ENCODE data around the gene NELL1. TPM values are rescaled to one million over a fixed set of nuclear protein-coding genes. Genes with fewer than 3 reads are reported as not detected.

The NELL1 gene
- total RNA-seq, 2 experiments from 2014 or later, result not detected

DNA sequence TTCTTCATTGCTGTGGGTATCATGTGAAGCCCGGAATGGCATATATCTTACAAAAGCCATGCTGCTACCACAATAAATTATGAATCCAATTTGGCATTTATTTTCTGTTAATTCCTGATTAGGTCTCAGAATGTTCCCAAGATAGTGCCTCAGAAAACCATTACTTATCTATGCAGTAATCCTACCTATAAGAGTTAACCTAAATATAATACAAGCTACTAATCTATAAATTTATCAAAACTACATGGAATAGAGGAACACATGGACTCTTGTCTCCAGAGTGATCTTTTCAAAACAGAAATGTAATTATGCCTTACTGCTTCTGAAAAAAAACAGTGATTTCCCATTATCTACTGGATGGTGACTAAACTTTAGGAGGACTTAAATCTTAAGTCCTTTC, 835.7 kb downstream of the NELL1 start:
- ChIA-PET POLR2A (no interaction called here), CTCF (interaction anchor here (1.8 kb wide), 1 partner anchor 7 kb away, joined by 4 read pairs; no protein-coding TSS in a partner anchor)
- Mint-ChIP-seq H3K4me3 (no peak overlapping the region), H3K27ac (no peak overlapping the region), H3K27me3 (no peaks in the 10 kb centered on the region), H3K9me3 (peaks cover 2% of the 10 kb centered on the region), H3K36me3 (ENCODE audit: low read depth) (no peaks in the 10 kb centered on the region), H3K4me1 (no peaks in the 10 kb centered on the region)
- no peak for DNase-seq

GRCh38 chr11:21511835-21512440, 842.6 kb downstream of the NELL1 start:
- no peak for DNase-seq
- H3K9me3 Mint-ChIP-seq, result no peaks in the 10 kb centered on the region
- ChIA-PET CTCF (interaction anchor here (0.8 to 1.6 kb wide), 4 partner anchors 8 to 864 kb away, joined by 3 to 7 read pairs (median 4); no protein-coding TSS in a partner anchor), POLR2A (no interaction called here)
- no peaks in the 10 kb centered on the region for H3K4me1 Mint-ChIP-seq
- no peak overlapping the region for H3K4me3 Mint-ChIP-seq
- no peaks in the 10 kb centered on the region for H3K27me3 Mint-ChIP-seq
- H3K36me3 Mint-ChIP-seq (ENCODE audit: low read depth), result no peaks in the 10 kb centered on the region
- no peak overlapping the region for H3K27ac Mint-ChIP-seq

GRCh38 chr11:21514316-21514715, 844.9 kb downstream of the NELL1 start:
- Mint-ChIP-seq H3K4me1 (no peaks in the 10 kb centered on the region), H3K9me3 (peaks cover 4% of the 10 kb centered on the region), H3K27me3 (no peaks in the 10 kb centered on the region), H3K4me3 (no peak overlapping the region), H3K36me3 (ENCODE audit: low read depth) (no peaks in the 10 kb centered on the region), H3K27ac (no peak overlapping the region)
- POLR2A ChIA-PET, result no interaction called here
- no peak for DNase-seq
- CTCF ChIA-PET, result no interaction called here

- ChIA-PET POLR2A (no interaction called here), CTCF (no interaction called here)
- Mint-ChIP-seq H3K9me3 (peaks cover 10% of the 10 kb centered on the region), H3K4me3 (no peak overlapping the region), H3K27me3 (no peaks in the 10 kb centered on the region), H3K36me3 (ENCODE audit: low read depth) (no peaks in the 10 kb centered on the region), H3K4me1 (no peaks in the 10 kb centered on the region), H3K27ac (no peak overlapping the region)
- no peak for DNase-seq
Measured at GRCh38 chr11:21520244-21520643, 850.9 kb downstream of the NELL1 start.

- Mint-ChIP-seq H3K27ac (no peak overlapping the region), H3K36me3 (ENCODE audit: low read depth) (no peaks in the 10 kb centered on the region), H3K9me3 (peaks cover 4% of the 10 kb centered on the region), H3K4me3 (no peak overlapping the region), H3K27me3 (no peaks in the 10 kb centered on the region), H3K4me1 (no peaks in the 10 kb centered on the region)
- no peak for DNase-seq
- ChIA-PET CTCF (no interaction called here), POLR2A (no interaction called here)
Measured at GRCh38 chr11:21529187-21529586, 859.8 kb downstream of the NELL1 start.

- H3K4me1 Mint-ChIP-seq, result no peaks in the 10 kb centered on the region
- ChIA-PET CTCF (no interaction called here), POLR2A (no interaction called here)
- peaks cover 4% of the 10 kb centered on the region for H3K9me3 Mint-ChIP-seq
- DNase-seq, result no peak
- H3K27ac Mint-ChIP-seq, result no peak overlapping the region
- H3K4me3 Mint-ChIP-seq, result no peak overlapping the region
- H3K36me3 Mint-ChIP-seq (ENCODE audit: low read depth), result no peaks in the 10 kb centered on the region
- no peaks in the 10 kb centered on the region for H3K27me3 Mint-ChIP-seq
Measured at GRCh38 chr11:21534288-21534687, 864.9 kb downstream of the NELL1 start.

- Mint-ChIP-seq H3K27me3 (no peaks in the 10 kb centered on the region), H3K4me1 (no peaks in the 10 kb centered on the region), H3K36me3 (ENCODE audit: low read depth) (no peaks in the 10 kb centered on the region), H3K4me3 (no peak overlapping the region), H3K9me3 (peaks cover 9% of the 10 kb centered on the region), H3K27ac (no peak overlapping the region)
- ChIA-PET POLR2A (no interaction called here), CTCF (no interaction called here)
- DNase-seq, result no peak
Measured at GRCh38 chr11:21537980-21538379, 868.6 kb downstream of the NELL1 start.

GRCh38 chr11:21541187-21541751, 871.9 kb downstream of the NELL1 start:
- Mint-ChIP-seq H3K27ac (no peak overlapping the region), H3K9me3 (peaks cover 5% of the 10 kb centered on the region), H3K4me1 (no peaks in the 10 kb centered on the region), H3K4me3 (no peak overlapping the region), H3K36me3 (ENCODE audit: low read depth) (no peaks in the 10 kb centered on the region), H3K27me3 (no peaks in the 10 kb centered on the region)
- CTCF ChIA-PET, result no interaction called here
- POLR2A ChIA-PET, result no interaction called here
- no peak for DNase-seq

DNA sequence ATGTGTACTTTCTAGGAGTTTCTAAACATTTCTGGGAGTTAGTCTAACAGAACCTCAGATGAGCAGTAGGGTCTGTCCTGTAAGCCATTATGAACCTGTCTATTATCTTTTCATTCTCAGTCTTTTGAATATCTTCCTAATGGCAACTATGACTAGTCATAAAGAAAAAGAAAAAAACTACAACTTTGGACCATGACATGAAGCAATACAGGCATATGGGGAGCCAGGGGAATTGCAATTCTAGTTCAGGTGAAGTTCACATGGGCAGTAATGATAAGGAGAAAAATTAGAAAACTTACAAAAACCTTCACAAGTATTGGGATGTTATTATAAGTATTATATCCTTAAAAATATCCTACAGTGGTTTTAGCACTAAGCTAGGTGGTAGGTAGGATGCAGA, 874.5 kb downstream of the NELL1 start:
- Mint-ChIP-seq H3K9me3 (peaks cover 19% of the 10 kb centered on the region), H3K4me3 (no peak overlapping the region), H3K27ac (no peak overlapping the region), H3K27me3 (no peaks in the 10 kb centered on the region), H3K4me1 (no peaks in the 10 kb centered on the region), H3K36me3 (ENCODE audit: low read depth) (no peaks in the 10 kb centered on the region)
- DNase-seq, result no peak
- CTCF ChIA-PET, result no interaction called here
- POLR2A ChIA-PET, result no interaction called here

GRCh38 chr11:21545699-21546098, 876.3 kb downstream of the NELL1 start:
- no peak for DNase-seq
- Mint-ChIP-seq H3K9me3 (peaks cover 15% of the 10 kb centered on the region), H3K27ac (no peak overlapping the region), H3K36me3 (ENCODE audit: low read depth) (no peaks in the 10 kb centered on the region), H3K4me3 (no peak overlapping the region), H3K4me1 (no peaks in the 10 kb centered on the region), H3K27me3 (no peaks in the 10 kb centered on the region)
- ChIA-PET POLR2A (no interaction called here), CTCF (no interaction called here)

GRCh38 chr11:21546703-21547102, 877.3 kb downstream of the NELL1 start:
- ChIA-PET POLR2A (no interaction called here), CTCF (no interaction called here)
- H3K4me3 Mint-ChIP-seq, result no peak overlapping the region
- H3K27me3 Mint-ChIP-seq, result no peaks in the 10 kb centered on the region
- no peaks in the 10 kb centered on the region for H3K36me3 Mint-ChIP-seq (ENCODE audit: low read depth)
- H3K4me1 Mint-ChIP-seq, result no peaks in the 10 kb centered on the region
- no peak overlapping the region for H3K27ac Mint-ChIP-seq
- DNase-seq, result no peak
- peaks cover 13% of the 10 kb centered on the region for H3K9me3 Mint-ChIP-seq

- Mint-ChIP-seq H3K36me3 (ENCODE audit: low read depth) (no peaks in the 10 kb centered on the region), H3K4me3 (no peak overlapping the region), H3K27ac (no peak overlapping the region), H3K27me3 (no peaks in the 10 kb centered on the region), H3K9me3 (peaks cover 3% of the 10 kb centered on the region), H3K4me1 (no peaks in the 10 kb centered on the region)
- no peak for DNase-seq
- ChIA-PET CTCF (no interaction called here), POLR2A (no interaction called here)
Measured at GRCh38 chr11:21552911-21553310, 883.5 kb downstream of the NELL1 start.

DNA sequence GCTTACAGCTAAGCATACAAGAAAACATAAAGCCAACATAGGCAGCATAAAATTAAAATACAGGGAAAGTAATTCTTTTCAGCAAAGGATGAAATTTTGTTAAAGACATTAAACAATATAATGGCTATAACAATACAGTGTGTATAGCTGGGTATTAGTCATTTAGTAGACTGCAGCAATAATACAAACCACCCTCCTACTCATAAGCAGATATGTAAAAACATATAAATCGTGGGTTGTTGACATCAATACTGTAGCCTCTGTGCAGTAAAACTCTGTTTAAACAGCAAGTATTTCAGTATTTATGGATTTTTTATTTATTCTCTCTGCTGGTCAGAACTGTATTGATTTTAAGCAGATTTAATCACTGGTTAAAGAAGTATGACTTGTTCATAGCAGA, 884.4 kb downstream of the NELL1 start:
- no peak for DNase-seq
- ChIA-PET POLR2A (no interaction called here), CTCF (no interaction called here)
- no peak overlapping the region for H3K4me3 Mint-ChIP-seq
- no peaks in the 10 kb centered on the region for H3K4me1 Mint-ChIP-seq
- H3K36me3 Mint-ChIP-seq (ENCODE audit: low read depth), result no peaks in the 10 kb centered on the region
- no peaks in the 10 kb centered on the region for H3K9me3 Mint-ChIP-seq
- no peaks in the 10 kb centered on the region for H3K27me3 Mint-ChIP-seq
- H3K27ac Mint-ChIP-seq, result no peak overlapping the region

DNA sequence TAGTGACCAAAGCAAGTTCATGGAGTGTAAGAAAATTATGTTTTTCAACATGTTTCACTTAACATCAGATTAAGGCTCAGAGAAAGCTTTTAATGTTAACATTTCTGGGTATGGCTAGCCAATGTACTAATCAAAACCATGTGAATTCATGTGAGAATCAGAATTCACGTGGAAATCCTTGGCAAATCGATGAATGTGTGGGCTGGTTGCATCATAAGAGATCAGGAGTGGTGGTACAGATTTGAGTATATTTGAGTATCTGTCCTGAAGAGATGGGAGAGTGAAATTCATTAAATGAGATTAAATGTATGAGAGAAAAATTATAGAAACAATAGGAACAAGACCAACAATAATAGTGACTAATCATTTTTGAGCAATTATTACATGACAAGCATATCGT, 884.9 kb downstream of the NELL1 start:
- Mint-ChIP-seq H3K9me3 (no peaks in the 10 kb centered on the region), H3K27me3 (no peaks in the 10 kb centered on the region), H3K4me1 (no peaks in the 10 kb centered on the region), H3K27ac (no peak overlapping the region), H3K36me3 (ENCODE audit: low read depth) (no peaks in the 10 kb centered on the region), H3K4me3 (no peak overlapping the region)
- CTCF ChIA-PET, result no interaction called here
- POLR2A ChIA-PET, result no interaction called here
- DNase-seq, result no peak

Measured in activated CD4-positive, alpha-beta memory T cell treated with anti-CD3 and anti-CD28 coated beads, Interleukin-2, amount 10 ng/mL, durations not matched to agents 7 days and 5 days (primary cell).